GM21367 (cell line): ENCODE data around the gene ZBTB47.

ENCODE experiments used
- ATAC-seq: cut with Tn5 transposase; IDR thresholded peaks from one replicate; pipeline ENCODE4 v1.9.1; 2021; ENCODE audit not compliant: unreplicated experiment

Gene ZBTB47

DNA sequence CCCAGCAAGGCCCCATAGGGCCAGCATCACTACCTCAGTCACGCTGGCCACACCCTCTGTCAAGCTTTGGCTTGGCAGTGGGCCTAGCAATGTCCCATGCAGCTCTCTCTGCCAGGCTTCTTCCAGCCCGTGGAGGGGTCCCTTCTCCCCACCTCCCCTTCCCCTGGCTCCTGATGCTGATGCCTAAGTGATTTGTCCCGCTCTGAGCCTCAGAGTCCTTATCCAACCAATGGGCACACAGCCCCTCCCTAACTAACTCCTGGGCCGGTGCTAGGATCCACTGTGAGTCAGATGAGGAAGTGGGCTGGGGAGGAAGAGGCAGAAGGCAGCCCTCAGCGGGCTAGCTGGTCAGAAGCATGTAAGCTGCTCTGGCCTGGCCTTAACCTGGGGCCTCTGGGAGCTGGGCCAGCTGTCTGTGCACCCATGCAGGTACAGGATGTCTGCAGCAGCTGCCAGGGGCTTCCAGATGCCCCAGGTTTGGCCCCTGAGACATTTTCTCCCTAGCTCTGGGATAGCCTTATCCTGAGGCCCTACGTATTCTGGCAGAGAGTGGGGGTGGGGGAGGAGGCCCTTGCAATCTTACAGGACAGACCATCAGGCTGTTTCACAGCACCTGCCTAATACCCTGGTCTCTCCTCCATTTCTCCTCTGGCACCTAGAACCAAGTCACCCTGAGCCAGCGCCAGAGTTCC lies 740 bp upstream of the ZBTB47 start:
- ATAC-seq = peak; percentile 56

DNA sequence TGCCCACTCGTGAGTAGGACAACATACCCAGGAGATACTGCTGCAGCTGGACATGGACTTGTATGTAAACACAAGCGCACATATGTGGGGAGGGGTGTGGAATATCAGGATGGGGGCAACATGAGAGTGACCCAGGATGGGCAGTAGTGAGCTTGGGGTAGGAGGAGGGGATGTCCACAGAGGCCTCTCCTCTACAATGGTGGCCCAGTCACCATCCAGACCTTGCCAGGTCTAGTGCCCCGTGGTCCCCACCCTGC lies 266 bp upstream of the ZBTB47 start:
- ATAC-seq = no peak

DNA sequence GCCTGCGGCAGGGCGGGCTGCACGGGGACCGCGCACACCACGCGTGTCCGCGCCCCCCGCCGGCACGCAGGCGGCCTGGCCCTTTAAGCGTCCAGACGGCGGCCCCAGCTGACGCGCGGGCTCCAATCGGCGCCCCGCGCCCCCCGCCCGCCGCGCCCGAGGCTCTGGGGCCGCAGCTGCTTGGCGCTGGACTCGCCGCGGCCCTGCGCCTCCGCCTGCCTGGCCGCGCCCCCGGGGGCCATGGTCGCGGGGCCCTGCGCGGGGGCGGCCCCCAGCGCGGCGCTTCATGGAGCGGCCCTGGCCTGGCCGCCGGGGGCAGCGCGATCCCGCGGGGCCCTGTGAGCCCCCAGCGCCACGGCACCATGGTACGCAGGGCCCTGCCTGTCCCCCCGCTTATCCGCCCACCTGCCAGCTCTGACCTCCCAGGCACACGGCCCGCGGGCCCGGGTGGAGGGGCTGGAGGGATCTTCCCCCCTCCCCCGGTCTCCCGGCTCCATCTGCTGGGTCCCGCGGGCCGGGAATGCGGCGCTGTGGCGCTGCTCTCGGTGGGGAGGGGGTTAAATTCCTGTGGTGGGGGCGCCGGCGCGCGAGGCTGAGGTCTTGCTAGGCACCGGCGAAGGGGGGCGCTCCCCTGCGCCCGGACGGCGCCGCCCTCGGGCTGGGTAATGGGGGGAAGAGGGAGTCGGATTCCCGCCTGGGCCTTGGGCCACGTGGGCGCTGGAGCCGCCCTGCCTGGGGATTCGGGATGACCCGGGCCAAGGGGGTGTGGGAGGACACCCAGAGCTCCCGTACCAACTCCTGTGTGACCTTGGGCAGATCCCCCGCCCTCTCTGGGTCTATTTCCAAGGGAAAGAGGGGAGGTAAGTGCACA lies 1.1 kb downstream of the ZBTB47 start:
- ATAC-seq = no peak

DNA sequence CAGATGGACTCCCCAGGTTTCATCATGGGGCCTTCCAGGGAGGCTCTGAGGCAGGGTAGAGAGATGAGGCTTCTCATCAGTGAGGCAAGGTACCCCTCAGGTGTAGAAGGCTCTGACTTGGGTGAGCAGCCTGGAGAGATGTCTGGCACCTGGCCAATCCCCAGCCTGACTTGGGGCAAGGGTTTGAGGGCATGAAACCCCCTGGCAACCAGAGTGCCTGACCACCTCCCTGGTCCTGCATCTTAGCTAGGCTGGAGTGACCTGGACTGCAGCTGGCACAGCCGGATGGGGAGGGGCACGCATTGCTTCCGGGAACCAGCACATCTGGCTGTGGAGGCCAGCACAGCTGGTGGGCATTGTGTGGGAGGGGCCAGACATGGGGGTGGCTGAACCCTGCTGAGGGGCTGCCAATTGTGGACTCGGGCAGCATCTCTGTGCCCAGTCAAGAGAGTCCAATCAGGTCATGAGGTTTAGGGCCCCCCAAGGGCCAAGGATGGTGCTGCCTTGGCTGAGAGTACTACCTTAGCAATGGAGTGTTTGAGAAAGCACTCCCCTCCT lies 1.9 kb downstream of the ZBTB47 start:
- ATAC-seq = no peak

DNA sequence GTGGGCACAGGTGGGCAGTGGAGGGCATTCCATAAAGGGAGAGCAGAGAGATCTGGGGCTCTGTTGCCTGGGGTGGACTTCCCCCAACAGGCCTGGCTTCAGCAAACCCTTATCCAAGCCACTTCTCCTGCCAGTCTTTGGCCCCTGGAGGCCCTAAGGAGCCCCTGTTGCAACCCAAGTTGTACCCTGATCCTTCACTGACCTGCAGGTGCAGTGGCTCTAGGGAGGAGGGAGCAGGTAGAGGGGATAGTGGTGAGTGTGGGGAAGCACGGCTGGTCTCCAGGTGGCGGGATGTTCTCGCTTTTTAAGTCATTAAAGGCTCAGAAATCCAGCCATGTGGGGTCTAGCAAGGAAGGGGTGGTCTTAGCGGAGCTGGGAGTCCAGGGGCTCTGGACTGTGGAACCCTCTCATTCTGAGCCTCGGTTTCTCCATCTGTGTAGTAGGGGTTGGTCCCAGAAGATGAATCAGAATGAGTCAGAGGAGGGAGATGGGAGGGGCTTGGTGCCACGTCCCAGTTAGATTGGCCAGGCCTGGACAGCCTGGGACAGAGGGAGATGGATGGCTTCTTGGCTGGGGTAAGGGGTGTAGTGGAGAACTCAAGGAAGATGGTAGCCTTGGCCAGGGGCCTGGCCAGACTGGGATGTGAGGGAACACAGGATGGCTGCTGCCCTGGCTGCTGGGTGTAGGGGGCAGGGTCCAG lies 2.6 kb downstream of the ZBTB47 start:
- no peak for ATAC-seq

DNA sequence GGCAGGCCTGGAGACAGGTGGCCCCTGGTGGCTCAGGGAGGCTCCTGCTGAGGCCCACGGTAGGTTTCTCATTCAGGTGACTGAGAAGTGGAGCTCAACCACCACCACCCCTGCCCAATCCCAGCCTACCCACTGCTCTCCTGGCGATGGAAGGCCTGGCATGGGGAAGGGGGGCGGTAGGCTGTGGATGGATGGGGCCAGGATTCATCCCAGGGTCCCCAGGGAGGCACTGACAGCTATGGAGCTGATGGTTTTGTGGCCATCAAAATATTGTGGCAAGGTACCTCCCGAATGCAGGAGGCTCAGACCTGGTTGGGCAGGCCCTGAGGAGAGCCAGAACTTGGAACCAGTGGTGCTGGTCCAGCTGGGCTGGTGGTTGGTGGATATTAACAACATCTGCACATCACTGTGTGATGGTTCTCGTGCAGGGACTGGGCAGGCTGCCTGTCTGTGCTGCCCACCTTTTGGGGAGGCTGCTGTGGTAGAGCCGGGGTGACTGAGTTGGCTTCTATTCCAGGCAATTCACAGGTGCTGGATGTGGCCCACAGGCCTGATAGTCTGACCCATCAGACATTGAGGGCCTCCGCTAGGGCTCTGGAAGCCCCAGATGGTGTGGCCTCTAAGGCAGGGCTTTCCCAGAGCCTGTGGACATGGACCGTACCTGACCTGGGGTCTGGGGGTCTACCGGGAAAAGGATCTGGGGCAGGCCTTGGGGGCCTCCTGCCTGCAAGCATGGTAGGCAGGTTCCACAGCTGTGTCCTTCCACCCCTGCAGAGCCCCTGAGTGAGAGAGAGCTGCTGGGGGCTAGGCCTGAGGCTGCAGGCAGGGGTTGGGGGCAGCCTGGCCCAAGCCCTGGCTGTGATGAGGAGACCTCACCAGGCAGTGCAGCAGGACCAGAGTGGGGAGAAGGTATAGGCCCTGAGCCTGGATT lies 3.4 kb downstream of the ZBTB47 start:
- ATAC-seq = no peak

DNA sequence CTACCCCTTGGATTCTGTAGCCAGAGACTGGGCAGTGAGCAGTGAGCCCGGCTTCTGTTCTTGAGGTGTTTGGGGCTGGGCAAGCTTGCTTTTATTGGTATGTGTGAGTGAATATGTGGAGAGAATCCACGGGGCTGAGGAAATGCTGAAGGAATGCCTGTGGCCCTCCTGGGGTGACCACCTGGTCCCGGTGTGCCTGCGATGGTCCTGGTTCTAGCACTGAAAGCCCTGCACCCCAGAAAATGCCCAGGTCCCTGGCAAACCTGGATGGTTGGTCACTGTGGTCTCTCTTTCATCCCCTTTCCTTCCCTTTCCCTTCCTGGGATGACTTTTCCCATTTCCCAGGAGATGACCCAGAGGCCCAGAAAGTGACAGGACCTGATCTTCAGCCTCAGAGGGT lies 4.2 kb downstream of the ZBTB47 start:
- no peak for ATAC-seq

DNA sequence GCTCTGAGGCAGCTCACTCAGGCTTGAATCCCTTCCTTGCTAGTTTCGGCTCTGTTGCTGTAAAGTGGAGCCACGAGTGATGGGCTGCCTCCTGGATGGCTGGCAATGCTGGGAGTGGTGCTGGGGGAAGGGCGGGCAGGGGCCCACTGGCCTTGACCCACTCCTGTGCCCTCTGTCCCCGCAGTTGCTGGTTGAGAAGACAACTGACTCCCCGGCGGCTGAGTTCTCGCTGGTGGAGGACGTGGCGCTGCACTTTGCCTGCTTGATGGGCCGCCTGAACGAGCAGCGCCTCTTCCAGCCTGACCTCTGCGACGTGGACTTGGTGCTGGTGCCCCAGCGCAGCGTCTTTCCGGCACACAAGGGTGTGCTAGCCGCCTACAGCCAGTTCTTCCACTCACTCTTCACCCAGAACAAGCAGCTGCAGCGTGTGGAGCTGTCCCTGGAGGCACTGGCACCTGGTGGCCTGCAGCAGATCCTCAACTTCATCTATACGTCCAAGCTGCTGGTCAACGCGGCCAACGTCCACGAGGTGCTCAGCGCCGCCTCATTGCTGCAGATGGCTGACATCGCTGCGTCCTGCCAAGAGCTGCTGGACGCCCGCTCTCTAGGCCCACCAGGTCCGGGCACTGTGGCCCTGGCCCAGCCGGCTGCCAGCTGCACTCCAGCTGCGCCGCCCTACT lies 4.7 kb downstream of the ZBTB47 start:
- ATAC-seq = no peak

DNA sequence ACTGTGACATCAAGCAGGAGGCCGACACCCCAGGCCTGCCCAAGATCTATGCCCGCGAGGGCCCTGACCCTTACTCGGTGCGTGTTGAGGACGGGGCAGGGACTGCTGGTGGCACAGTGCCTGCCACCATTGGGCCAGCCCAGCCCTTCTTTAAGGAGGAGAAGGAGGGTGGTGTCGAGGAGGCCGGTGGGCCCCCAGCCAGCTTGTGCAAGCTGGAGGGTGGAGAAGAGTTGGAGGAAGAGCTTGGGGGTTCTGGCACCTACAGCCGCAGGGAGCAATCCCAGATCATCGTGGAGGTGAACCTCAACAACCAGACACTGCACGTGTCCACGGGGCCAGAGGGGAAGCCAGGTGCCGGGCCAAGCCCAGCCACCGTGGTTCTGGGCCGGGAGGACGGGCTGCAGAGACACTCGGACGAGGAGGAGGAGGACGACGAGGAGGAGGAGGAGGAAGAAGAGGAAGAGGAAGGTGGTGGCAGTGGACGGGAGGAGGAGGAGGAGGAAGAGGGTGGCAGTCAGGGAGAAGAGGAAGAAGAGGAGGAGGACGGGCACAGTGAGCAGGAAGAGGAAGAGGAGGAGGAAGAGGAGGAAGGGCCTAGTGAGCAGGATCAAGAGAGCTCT lies 5.4 kb downstream of the ZBTB47 start:
- ATAC-seq = no peak

DNA sequence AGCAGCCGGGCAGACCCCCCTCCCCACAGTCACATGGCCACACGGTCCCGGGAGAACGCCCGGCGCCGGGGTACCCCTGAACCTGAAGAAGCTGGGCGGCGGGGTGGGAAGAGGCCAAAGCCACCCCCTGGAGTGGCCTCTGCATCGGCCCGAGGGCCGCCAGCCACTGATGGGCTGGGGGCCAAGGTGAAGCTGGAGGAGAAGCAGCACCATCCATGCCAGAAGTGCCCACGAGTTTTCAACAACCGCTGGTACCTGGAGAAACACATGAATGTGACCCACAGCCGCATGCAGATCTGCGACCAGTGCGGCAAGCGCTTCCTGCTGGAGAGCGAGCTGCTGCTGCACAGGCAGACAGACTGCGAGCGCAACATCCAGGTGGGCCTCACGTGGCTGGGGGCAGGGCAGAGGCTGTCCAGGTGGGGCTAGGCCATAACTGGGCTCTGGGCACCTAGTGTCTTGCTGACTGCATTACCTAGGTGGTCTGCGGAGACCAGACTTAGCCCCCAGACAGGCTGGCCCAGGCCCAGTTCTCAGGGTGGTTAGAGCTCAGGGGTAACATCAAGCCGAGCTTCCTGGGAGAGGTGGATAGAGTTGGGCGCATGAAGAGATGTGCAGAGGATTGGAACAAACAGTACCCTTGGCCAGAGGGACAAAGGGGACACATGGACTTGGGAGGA lies 6.1 kb downstream of the ZBTB47 start:
- ATAC-seq = no peak

DNA sequence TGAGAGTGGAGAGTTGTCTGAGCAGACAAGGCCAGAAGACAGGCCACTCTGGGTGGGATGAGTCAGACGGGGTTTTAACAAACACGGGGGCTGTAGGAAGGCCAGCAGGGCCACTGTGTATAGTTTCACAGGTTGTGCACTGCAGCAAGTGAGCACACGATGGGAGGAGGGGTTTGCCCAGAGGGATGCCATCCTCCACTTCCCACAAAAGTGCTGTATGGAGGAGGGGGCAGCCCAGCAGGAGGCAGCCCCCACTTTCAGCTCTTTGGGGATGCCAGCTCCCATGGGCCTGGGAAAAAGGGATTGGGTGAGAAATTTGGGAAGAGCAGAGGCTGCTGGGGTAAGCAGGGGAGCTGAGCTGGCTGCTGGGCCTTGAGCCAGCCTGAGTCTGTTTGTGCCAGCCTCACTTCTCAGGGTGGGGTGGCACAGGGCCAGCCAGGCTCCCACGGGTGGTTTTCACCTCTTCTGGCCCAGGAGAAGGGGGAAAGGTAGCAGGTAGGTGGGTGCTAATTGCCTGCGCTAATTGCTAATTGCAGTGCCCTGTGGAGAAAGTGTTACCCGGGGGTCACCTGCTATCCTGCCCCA lies 6.7 kb downstream of the ZBTB47 start:
- no peak for ATAC-seq

DNA sequence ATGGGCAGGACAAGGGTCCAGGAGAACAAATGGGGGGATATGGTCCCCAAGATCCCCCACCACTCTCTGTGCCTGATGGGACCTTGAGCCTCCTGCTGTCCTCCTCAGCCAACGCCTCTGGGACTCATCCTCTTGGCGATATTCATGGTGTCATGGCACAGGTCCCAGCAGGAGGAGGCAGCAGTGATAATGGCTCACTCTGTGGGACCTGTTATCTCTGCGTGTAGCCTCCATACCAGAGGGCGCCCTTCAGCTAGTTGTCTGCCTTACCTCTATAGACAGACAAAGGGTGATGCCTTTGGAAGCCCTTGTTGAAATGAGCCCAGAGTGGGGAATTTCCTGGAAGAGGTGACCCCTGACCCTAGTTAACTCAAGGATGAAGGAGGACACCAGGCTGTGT lies 7.4 kb downstream of the ZBTB47 start:
- no peak for ATAC-seq

DNA sequence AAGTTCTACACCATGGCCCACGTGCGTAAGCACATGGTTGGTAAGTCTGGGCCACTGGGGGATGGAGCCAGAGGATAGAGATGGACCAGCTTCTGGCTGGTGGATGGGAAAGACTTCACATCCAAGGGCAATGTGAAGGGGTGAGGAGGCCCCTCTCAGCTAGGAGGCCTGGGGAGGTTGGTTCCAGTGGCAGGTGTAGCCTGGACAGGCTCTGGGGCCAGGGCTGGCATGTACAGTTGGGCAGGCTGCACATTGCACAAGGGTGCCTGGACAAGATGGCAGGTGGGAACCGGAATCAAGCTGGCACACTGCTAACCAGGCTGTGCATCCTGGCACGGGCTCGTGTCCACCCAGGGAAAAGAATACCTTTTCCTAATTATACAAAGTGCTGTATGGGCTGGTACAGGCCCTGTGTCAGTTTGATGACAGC lies 8.1 kb downstream of the ZBTB47 start:
- ATAC-seq = no peak

DNA sequence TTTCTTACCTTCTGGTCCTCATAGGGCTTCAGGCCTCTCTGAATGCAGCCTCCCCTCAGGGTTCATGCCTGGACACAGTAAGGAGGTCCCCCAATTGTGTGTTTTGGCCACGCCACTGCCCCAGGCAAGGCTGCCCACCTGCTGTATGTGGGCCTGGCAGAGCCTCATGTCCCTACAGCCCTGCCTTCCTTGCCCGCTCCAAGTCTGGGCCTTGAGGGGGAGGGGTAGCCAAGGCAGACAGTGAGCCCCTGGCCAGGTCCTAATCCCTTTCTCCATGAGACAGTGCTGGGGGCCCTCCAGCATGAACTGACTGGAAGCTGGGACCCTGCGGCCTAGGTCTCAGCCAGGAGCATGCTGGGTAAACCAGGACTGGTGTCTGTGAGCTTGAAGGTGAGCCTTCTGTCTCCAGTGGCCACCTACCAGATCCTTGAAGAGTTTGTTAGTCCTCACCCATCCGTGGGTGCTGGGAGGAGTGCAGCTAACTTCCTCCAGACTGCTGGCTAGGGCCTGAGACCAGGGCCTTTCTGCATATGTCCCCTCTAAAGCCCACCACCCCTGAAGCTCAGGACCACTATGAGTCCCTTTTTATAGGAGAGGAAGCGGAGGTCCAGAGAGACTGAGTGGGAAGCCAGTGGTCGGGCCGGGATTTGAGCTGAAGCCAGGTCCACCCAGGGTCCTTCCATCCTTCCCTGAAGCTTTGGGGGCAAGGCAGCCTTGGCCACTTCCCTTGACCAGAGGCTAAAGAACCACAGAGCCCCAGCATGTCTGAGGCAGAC lies 8.7 kb downstream of the ZBTB47 start:
- ATAC-seq = no peak

DNA sequence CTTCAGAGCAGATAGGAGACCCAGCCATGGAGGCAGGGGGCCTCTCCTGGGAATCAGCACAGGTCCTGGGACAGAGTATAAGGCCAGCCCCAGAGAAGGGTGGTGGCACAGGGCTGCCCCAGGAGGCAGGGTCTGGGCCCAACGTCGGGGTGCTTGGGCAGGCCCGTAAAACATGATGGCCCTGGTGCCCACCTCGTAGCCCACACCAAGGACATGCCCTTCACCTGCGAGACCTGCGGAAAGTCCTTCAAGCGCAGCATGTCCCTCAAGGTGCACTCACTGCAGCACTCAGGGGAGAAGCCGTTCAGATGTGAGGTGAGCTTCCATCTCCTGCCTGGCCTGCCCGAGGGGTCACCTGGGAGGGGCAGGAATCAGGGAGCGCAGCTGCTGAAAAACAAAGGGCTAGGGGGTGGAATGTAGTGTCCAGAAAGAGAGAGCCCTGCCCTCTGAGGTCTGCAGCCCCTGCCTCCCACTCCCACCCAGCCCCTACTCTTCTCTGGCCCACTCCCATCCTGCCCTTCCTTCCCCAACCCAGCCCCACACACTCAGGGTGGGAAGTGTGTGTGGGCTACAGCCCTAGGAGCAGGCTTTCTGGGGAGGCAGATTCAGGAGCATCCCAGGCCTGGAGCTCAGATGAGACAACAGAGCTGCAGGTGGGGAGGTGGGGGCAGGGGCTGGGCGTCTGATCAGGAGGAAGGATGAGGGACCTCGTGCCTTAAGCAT lies 9.5 kb downstream of the ZBTB47 start:
- no peak for ATAC-seq

DNA sequence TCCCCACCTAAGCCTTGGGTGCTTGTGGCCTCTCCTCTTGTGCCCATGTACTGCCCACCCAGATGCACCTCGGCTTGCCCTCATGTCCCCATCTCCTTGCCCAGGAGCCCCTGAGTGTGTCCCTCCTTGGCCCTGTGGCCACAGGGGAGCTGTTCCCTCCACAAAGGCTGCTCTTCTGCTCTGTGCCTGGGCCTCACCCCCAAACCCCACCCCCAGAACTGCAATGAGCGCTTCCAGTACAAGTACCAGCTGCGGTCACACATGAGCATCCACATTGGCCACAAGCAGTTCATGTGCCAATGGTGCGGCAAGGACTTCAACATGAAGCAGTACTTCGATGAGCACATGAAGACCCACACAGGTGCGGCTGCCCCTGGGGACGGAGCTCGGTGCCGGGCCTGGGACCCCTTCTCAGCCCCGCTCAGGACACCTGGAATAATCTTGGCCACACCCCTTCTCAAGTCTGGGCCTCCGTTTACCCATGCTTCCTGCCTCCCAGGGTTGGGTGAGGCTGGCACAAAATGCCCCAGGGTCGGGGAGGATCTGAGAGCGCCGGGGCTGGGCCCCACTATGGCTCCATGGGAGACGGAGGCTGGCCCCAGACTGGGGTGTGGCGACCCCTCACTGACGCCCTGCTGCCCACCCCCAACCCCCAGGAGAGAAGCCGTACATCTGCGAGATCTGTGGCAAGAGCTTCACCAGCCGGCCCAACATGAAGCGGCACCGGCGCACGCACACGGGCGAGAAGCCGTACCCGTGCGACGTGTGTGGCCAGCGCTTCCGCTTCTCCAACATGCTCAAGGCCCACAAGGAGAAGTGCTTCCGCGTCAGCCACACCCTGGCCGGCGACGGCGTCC lies 10.3 kb downstream of the ZBTB47 start:
- ATAC-seq = no peak

DNA sequence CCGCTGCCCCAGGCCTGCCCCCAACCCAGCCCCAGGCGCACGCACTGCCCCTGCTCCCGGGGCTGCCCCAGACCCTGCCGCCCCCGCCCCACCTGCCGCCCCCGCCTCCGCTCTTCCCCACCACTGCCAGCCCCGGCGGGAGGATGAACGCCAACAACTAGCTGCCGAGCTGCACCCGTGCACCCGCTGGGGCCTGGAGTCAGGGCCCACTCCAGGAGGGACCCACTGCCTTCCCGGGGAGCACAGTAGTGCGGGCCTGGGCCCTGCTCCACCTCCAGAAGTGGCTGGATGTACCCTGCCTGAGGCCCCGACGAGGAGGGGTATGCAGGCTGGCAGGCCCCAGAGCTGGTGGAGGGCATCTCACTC lies 10.9 kb downstream of the ZBTB47 start:
- no peak for ATAC-seq
